Tibial artery (tissue), 4 donors: Measurements from ENCODE around the gene C13orf42.
A peak's percentile ranks its signal among the peaks of the same experiment; 100 is the strongest.

Experiments
- DNase-seq, 2 donors: peaks; one replicate each; pipeline ENCODE4 v3.0.0-alpha.2; 2019
- H3K27ac ChIP-seq, 2 donors: fragments of 200-600 bp; sonication (generic) in 1 of 2; 1 replicate in 1 of 2; 2 replicates in 1 of 2; pipeline ENCODE4 v1.5.1; 2018 to 2019; ENCODE audit warnings: mild to moderate bottlenecking in 1 of 2
- H3K27me3 ChIP-seq, 2 donors: fragments of 200-600 bp; sonication (generic) in 1 of 2; one replicate each; pipeline versions ENCODE4 v1.5.1 to v1.6.0; 2016 to 2019
- H3K36me3 ChIP-seq, 3 donors: fragments of 200-600 bp; sonication (generic) in 2 of 3; one replicate each; pipeline ENCODE4 v1.5.1; 2016 to 2019; ENCODE audit warnings: mild to moderate bottlenecking in 2 of 3
- H3K4me1 ChIP-seq, 4 donors: fragments of 200-600 bp; sonication (generic) in 2 of 4; 1 replicate in 3 of 4; 2 replicates in 1 of 4; pipeline ENCODE4 v1.5.1; 2016 to 2019
- H3K4me3 ChIP-seq, 2 donors: fragments of 200-600 bp; sonication (generic) in 1 of 2; 1 replicate in 1 of 2; 2 replicates in 1 of 2; pipeline ENCODE4 v1.5.1; 2018 to 2019; ENCODE audit warnings: mild to moderate bottlenecking in 2 of 2
- H3K9me3 ChIP-seq, 3 donors: fragments of 200-600 bp; sonication (generic) in 1 of 3; one replicate each; pipeline ENCODE4 v1.5.1; 2016 to 2019
- CTCF ChIP-seq, 2 experiments: fragments of 200-600 bp in 1 of 2; fragments of 450-650 bp in 1 of 2; IDR thresholded peaks; one replicate each; pipeline ENCODE4 v1.5.1; 2017 to 2019; ENCODE audit warnings: antibody characterized with exemption in 2 of 2, mild to moderate bottlenecking in 1 of 2, moderate library complexity in 1 of 2
- intact Hi-C: fragments of 100-400 bp; cut with DNase I; formaldehyde crosslinking; loops from one replicate; pipeline ENCODE4 v1.15.0; 2023; ENCODE audit warnings: low total_unique reads

The C13orf42 gene

DNA sequence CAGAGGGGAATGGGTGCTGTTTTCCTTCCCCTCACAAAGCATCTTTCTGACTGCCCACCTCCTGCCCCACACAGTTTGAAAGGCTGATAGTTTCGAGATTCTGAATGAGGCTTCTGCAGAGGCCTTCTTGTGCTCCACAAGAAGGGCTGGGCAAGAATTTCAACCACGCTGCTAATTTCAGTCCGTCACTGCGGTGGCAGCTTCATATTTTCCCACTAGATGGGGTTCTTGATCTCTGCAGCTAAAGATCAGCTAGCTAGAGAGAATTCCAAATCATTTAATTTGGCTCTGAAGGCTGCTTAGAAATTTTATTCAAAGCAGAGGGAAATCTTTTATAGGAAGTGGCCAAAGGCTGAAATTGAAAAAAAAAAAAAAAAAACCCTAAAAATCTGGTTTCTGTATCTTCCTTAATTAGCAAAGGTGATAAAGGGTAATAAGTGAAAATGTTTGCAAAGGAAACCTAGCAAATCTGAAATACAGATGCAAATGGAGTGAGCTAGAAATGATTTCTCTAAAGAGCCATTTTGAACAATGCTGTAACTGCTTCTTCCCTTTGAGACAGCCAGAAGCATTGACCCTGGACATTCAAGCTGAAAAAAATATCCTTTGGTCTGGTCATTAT is 38.0 kb upstream of the C13orf42 start:
- H3K4me3 ChIP-seq = no peak overlapping the region
- intact Hi-C loops = no loop called here
- no peaks in the 10 kb centered on the region for H3K4me1 ChIP-seq
- no peak for DNase-seq
- H3K36me3 ChIP-seq = no peaks in the 10 kb centered on the region
- H3K27me3 ChIP-seq = peaks cover 0 to 14% of the 10 kb centered on the region in 2 donors
- TF ChIP-seq CTCF (IDR thresholded peaks at IDR 0.05) = peak; percentile 33 to 37
- no peaks in the 10 kb centered on the region for H3K9me3 ChIP-seq
- no peak overlapping the region for H3K27ac ChIP-seq

- no peak overlapping the region for H3K4me3 ChIP-seq
- no peaks in the 10 kb centered on the region for H3K36me3 ChIP-seq
- intact Hi-C loops = no loop called here
- DNase-seq = no peak
- H3K27me3 ChIP-seq = peaks cover 0 to 14% of the 10 kb centered on the region in 2 donors
- TF ChIP-seq CTCF (IDR thresholded peaks at IDR 0.05) = no peak
- H3K9me3 ChIP-seq = no peaks in the 10 kb centered on the region
- no peak overlapping the region for H3K27ac ChIP-seq
- no peaks in the 10 kb centered on the region for H3K4me1 ChIP-seq
These were observed 37.3 kb upstream of the C13orf42 start for GRCh38 chr13:51148223-51148951.

DNA sequence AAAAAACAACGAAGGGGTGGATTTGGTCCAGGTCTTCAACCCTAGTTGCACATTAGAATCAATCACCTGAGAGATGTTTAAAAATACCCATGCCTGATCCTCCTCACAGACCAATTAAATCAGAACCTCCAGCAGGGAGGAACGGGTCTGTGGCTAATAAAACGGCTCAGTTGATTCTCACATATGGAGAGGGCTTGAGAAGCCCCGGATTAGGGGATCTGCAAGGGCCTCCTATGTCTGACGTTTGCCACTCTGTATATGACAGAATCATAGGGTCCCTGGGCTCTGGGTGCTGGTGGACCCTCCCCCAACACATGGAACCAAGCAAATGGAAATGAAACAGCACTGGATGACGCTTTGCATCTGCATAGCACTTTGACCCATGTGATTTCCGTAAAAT is 36.7 kb upstream of the C13orf42 start:
- intact Hi-C loops = no loop called here
- no peaks in the 10 kb centered on the region for H3K9me3 ChIP-seq
- no peak overlapping the region for H3K27ac ChIP-seq
- peaks cover 0 to 14% of the 10 kb centered on the region in 2 donors for H3K27me3 ChIP-seq
- DNase-seq = no peak
- no peaks in the 10 kb centered on the region for H3K4me1 ChIP-seq
- no peak for TF ChIP-seq CTCF (IDR thresholded peaks at IDR 0.05)
- no peak overlapping the region for H3K4me3 ChIP-seq
- no peaks in the 10 kb centered on the region for H3K36me3 ChIP-seq

- no peak for DNase-seq
- Histone ChIP-seq H3K4me1 (no peaks in the 10 kb centered on the region), H3K27me3 (peaks cover 0 to 13% of the 10 kb centered on the region in 2 donors), H3K27ac (no peak overlapping the region), H3K4me3 (no peak overlapping the region), H3K36me3 (no peaks in the 10 kb centered on the region), H3K9me3 (no peaks in the 10 kb centered on the region)
- intact Hi-C loops = no loop called here
- TF ChIP-seq CTCF (IDR thresholded peaks at IDR 0.05) = no peak
These were observed 35.6 kb upstream of the C13orf42 start for GRCh38 chr13:51146667-51147066.

DNA sequence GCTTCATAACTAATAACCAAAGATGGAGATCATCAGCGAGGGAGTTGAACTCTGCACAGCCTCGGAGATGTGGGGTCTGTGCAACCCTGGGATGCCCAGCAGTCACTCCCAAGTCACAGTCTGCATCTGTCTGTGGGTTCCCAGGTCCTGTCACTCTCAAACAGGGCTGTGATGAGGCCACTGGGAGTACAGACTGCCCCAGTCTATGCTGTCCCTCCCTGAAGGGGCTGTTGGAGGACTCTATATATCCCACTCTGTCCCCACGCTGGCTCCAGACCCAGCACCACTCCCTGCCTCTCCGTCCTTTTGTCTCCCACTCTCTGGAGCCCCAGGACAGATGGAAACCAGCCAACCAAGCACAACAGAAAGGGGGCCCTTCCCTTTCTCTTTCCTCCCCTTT is 26.2 kb upstream of the C13orf42 start:
- Histone ChIP-seq H3K4me3 (no peak overlapping the region), H3K27me3 (peaks cover 0 to 7% of the 10 kb centered on the region in 2 donors), H3K36me3 (no peaks in the 10 kb centered on the region), H3K4me1 (no peaks in the 10 kb centered on the region), H3K9me3 (no peaks in the 10 kb centered on the region), H3K27ac (no peak overlapping the region)
- no peak for TF ChIP-seq CTCF (IDR thresholded peaks at IDR 0.05)
- intact Hi-C loops = no loop called here
- DNase-seq = no peak
